ENCODE data around the gene DUSP15.

The DUSP15 gene

DNA sequence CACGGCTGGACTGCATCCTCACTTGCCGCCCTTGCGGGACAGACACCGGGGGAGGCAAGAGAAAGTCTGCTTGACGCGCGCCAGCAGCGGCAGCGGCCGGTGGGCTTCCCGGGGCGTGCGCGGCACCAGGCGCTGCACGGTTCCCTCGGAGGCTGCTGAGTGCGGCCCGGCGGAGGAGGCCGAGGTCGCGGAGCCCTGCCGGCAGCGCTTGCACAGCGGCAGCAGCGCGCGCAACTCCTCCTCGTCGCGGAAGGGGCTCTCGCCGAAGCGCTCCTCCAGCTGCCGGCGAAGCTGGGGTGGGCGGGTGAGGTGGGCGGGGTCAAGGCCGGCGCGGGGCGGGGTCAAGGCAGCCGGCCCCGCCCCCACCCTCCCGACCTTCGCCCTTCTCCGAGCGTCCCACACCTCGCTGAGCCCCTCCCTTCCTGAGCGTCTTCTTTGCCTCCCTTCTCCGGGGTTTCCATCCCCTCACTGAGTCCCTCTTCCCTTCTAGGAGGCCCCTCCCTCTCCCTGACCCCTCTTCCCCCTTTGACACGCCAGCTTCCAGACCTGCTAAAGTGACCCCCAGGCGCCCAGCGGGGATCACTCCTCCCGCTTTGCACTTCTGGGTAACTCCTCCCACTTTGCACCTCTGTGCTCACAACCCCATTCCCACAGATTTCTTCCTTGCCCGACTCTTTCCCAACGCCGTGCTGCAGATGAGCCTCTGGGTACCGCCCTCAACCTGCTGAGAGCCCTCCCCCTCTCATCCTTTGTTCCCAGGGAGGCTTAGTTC is 8.8 kb downstream of the DUSP15 start:
- DNase-seq (ENCODE audit: insufficient read length, low spot score) (peak; percentile 92), FAIRE-seq (no peak)

DNA sequence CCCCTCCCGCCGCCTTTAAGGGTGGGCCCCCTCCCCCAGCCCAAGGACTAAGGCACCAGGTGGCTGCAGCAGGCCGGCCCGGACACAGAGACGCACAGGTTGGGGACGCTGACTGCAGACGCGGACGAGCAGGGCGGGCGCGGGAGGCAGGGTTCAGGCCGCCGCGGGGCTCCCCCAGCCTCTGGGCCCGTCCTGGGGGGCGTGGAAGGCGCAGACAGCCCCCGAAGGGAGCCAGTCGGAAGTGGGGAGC is 9.3 kb downstream of the DUSP15 start:
- no peak for DNase-seq (ENCODE audit: insufficient read length, low spot score)
- no peak for FAIRE-seq

DNA sequence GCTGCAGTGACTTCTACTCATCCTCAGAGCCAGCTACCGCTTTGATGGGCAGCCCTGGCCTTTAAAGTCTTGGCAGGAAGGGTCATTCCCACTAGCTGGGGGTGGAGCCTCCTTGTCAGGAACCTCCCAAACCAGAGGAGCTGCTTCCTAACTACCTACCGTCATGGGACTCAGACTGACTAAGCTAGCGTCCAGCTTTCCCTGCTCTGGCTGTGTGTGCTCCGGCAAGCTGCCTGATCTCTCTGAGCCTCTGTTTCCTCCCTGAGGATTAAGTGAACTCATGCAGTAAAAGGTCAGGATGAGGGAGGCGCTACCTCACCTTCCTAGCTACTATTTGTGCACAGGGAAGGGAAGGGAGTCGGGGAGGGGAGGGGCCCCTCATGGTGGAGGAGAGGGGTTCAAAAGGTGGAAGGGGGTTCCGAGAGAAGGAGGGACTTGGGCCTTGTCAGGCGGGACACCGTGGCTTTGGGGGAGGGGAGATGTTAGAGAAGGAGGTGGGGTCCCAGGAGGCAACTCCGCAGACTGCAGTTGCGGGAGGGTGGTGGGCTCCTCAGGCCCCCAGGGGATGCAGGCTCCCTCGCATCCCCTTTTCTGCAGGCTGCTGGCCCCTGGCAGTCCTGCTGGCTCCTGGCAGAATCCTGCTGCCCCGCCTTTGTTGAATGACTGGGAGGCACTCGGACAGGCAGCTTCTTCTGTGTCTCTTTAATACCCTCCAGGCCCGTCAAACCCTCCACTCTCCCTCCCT is 9.8 kb downstream of the DUSP15 start:
- FAIRE-seq (no peak), DNase-seq (ENCODE audit: insufficient read length, low spot score) (no peak)

DNA sequence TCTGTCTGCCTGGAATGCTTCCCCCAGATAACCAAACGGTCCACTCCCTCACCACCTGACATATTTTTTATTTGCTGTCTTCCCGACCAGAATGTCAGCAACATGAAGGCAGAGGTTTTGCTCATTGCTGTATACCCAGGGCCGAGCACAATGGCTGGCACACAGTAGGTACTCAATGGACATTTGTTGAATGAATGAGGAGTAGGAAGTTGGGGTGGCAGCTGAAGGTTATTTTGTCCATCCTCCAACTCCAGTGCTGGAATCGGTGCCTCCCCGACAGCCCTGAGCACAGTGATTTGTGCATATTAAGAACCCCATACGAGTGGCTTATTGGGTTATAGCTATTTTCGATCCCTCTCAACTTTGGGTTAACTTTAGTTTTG is 10.3 kb downstream of the DUSP15 start:
- FAIRE-seq (no peak), DNase-seq (ENCODE audit: insufficient read length, low spot score) (no peak)

DNA sequence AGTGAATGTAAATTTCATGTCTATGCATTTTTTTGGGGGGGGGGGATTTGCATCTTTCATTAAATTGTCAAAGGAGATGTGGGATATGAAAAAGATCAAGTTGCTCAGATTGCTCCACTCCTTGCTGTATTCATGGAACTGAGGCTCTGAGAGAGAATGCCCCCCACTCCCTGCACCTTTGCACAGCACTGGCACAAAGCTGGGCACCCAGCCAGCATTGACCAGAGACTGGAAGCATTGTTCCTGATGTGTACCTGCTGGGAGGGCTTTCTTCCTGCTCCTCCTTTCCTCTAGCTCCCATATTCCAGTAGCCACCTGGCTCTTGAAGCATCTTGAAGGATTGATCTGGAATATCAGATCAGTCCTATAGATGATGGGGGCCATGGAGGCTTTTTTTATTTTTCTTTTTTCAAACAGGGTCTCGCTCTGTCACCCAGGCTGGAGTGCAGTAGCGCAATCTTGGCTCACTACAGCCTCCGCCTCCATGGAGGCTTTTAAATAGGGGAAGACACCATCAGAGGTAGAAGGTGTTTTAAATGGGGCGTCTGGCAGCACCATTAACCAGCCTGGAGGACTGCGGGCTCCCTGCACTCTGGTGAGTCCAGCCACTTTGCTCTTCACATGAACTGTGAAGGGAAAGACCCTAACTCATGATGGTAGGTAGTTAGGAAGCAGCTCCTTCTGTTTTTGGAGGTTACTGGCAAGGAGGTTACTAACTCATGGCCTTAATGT is 10.9 kb downstream of the DUSP15 start:
- no peak for DNase-seq (ENCODE audit: insufficient read length, low spot score)
- FAIRE-seq, result no peak

DNA sequence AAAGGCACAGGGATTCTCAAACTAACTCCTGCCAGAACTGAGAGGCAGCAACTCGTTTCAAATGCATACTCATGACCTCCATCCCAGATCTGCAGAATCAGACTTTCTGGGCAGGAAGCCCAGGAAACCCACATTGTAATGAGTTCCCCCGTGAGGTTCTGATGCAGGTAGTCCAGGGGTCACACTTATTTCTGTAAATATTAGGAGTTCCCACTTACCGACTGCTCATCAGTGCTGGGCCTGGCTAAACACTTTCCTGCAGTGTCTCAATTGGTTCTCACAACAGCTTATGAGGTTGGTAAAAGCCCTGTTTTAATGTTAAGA is 11.6 kb downstream of the DUSP15 start:
- no peak for FAIRE-seq
- DNase-seq (ENCODE audit: insufficient read length, low spot score), result no peak

DNA sequence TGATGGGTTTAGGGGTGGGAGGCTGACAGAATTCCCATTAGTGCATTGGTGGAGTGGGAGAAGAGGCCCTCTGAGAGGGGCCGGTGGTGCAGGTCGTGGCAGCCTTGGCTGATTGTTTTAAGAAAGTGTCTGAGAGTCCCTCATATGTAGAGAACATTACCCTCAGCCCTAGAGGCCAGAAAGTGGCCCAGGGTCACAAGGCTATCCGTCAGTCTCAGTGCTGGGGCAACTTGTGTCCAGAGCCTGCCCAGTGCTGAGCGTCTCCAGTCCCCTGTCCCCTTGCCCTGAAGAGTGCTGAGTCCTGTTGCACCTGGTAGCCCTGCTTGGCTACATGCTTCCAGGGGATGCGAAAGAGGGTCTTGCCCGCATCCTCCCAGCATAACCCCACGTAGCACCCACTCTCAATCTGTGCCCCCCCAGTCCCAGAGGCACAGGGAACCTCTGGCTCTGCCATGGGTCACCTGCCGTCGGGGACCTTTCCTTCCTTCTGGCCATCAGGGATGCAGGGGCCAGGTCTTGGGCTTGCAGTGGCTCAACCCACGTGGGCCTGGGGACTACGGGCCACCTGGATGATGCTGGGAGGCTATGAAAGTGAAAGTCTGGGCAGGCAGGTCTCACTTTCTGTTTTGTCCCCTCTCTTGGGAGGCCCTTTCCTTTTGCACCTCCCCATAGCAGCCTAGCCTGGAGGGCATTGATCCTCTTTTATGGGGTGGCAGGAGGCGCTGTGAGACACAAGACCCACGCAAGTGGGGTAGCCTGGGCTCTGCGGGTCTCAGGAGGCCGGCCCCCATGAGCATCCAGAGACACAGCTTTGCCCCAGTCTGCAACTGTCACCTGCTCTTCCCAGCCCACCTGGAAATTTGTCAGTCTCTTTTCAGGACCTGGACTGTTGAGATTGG is 12.2 kb downstream of the DUSP15 start:
- peak; percentile 35 for FAIRE-seq
- peak; percentile 82 for DNase-seq (ENCODE audit: insufficient read length, low spot score)

DNA sequence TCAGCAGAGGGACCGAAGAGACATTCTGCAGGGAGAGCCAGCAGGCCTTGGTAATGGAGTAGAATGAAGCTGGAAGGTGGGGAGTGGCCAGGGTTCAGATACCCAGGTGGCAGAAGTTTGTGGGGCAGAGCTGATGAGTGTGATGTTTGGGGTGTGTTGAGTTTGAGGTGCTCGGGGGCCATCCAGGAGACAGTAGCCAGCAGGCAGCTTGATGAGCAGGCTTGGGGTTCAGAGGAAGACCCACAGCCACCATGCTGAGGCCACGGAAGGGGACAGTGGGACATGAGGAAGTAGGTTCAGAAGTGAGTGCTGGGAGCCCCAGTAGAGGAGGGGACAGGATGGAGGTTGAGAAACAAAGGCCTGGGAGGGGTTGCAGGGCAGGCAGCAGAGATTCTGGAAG is 13.8 kb downstream of the DUSP15 start:
- DNase-seq (ENCODE audit: insufficient read length, low spot score) (no peak), FAIRE-seq (no peak)

DNA sequence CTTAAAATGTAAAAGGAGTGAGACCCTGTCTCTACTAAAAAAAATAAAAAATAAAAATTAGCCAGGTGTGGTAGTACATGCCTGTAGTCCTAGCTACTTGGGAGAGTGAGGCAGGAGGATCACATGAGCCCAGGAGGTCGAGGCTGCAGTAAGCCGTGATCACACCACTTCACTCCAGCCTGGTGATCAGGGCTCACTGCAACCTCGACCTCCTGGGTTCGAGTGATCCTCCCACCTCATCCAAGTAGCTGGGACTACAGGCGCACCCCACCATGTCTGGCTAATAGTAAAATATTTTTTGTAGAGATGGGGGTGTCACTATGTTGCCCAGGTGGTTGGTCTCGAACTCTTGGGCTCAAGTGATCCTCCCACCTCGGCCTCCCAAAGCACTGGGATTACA is 16.8 kb downstream of the DUSP15 start:
- DNase-seq (ENCODE audit: insufficient read length, low spot score), result no peak
- no peak for FAIRE-seq

DNA sequence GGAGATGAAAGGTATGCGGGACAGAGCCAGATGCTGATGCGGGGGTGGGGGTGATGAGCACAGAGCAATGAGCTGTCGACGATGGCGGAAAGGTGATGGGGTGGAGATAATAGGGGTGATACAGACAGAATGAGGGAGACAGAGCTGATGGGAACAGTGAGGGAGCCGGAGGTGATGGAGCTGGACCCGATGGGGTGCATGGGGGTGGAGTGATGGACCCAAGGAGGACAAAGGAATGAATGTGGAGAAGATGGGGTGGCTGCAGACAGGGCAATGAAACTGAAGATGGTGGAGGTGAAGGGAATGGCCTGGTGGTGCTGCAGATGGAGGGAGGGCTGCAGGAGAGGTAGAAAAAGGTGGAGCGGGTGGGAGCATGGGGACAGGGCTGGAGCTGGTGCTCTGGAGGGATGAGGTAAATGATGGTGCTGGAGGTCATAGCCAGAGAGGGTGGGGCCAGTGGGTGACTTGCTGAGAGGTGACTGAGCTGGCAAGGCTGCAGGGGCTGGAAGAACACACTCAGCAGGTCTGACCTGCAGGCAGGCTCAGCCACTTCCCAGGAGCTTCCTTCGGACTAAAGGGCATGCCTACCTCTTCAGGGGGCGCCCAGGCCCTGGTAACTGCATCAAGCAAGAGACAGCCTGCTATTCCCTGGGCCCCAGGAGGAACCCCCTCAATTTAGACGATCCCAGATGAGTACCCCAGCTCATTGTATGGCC is 18.9 kb downstream of the DUSP15 start:
- FAIRE-seq, result no peak
- no peak for DNase-seq (ENCODE audit: insufficient read length, low spot score)

DNA sequence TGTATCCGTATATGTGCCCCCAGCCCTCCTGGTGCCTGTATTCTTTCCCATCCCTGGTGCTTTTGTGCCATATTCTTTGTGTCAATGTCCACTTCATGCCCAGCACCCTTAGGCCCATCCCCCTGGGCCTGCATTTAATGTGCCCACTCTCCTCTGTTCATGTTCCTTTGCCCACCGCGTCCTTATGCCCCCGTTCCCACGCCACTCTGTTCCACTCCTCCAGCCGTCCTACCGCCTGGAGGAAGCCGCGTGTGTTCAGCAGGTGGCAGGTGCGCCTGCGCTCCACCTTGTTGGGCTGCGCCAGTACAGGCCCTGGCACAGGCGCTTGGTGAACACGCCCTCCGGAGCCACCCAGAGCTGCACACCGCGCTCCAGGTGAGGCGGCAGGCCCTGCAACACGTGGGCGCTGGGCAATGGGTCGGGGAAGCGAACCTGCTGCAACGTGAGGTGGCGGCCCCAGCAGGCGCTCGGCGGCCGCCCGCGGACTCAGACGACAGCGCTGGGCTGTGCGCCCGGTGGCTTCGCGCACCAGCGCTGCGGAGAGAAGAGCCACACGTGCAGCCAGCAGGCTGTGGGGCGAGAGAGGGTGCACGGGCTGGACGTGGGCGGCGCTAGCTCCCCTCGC is 20.9 kb downstream of the DUSP15 start:
- DNase-seq (ENCODE audit: insufficient read length, low spot score), result no peak

DNA sequence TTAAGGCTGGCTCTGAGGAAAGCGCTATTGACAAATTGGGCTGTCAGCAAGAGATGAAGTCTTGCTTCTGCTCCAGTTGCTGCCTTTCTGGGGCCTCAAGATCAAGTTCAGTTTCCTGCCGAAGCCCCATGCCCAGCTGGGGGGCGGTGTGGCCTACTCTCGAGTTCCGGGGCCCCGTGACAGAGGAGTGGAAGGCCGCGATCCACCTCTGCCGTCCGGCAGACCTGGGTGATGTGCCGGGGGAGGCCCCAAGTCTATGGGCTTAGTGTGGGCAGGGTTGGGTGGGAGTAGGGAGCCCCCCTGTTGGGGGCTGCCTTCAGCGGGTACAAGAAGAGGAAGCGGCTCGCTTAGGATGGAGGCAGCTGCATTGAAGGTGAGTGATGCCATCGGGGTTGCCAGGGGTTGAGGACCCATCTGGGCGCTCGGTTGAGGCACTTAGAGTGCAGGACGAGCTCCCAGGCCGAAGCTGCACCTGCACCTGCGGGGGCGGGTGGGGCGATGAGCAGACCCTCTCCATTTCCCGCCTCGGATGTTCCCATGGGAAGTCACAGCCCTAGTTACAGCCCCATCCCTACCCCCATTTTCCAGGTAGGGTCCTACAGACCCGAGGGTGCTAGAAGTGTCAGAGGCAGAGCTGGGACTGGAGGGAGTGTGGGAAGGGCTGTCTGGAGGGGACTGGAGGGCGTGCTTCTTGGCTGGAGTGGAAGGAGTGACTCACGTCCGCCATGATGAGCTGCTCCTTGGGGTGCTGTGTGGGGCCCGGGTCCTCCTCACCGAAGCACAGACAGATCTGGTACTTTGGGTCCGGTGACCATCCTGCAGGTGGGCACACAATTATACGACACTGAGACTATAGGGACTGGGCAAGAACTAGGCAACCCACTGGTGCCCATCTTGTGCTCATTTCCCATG is 22.0 kb downstream of the DUSP15 start:
- DNase-seq (ENCODE audit: insufficient read length, low spot score) (no peak), FAIRE-seq (no peak)

More for the DNA sequence above, 20.9 kb downstream of the DUSP15 start:
- no peak for FAIRE-seq

DNA sequence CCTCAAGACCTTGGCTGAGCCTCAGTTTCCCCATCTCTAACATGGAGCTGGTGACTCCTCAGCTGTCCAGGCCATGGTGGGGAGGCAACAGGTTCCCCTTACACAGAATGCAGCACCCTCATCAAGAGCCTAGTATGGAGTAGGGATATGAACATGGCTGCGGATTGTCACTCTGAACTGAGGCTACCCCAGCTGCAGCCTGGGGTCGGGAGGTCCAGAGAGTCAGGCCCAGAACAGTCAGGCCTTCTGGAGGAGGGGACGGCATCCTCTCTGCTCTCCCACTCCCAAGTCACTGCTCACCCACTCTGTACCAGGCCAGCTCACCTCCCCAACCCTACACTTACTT is 23.6 kb downstream of the DUSP15 start:
- DNase-seq (ENCODE audit: insufficient read length, low spot score) (no peak), FAIRE-seq (no peak)

DNA sequence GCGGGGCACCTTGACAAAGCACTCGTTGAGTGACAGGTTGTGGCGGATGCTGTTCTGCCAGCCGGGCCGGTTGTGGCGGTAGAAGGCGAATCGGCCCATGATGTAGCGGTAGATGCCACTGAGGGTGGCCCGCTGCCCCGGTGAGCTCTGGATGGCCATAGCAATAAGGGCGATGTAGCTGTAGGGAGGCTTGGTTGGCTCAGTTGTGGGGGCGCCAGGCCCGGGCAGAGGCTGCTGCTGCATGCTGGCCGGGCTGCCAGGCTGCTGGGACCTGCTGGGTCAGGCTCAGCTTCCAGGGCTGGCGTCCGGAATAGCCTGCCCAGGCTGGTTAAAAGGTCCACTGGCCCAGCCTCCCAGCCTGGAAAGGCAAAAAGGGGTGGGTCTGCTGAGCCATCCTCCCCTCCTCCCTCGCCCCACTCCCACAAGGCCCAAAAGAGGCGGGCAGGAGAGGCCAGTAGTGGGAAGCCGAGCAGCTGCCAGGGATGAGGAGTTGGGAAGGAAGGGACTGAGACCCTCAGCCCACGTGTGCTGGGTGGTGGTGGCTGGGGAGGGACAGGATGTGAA is 24.9 kb downstream of the DUSP15 start, which contains the start of gene FOXS1:
FOXS1 (minus strand) TSS at position 305 of the 564 bp plus-strand sequence; CDS start at position 243, 62 bp downstream.
- FAIRE-seq (no peak), DNase-seq (ENCODE audit: insufficient read length, low spot score) (no peak)

DNA sequence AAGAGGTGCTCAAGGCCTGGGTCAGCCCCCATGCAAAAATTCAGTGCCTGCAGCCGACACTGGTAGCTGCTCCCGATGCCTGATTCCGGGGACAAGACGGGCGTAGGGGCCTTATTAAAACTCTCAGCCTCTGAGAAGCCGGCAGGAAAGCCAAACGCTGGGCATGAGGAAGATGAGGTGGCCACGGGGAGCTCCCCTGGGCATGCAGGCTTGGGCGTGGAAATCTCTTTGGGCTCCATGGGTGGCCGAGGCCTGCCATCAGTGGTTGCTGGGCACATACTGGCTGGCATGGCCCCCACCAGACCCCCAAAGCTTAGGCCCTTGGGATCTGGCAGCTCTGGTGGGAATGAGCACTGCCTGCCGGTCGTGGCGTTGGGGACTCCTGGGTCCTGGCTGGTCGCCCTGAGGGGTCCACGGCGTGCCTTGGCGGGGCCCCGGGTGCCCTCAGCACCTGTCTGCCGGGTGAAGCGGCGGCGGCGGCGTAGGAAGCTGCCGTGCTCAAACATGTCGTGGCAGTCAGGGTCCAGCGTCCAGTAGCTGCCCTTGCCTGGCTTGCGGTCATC is 25.5 kb downstream of the DUSP15 start:
- no peak for FAIRE-seq
- DNase-seq (ENCODE audit: insufficient read length, low spot score), result no peak

DNA sequence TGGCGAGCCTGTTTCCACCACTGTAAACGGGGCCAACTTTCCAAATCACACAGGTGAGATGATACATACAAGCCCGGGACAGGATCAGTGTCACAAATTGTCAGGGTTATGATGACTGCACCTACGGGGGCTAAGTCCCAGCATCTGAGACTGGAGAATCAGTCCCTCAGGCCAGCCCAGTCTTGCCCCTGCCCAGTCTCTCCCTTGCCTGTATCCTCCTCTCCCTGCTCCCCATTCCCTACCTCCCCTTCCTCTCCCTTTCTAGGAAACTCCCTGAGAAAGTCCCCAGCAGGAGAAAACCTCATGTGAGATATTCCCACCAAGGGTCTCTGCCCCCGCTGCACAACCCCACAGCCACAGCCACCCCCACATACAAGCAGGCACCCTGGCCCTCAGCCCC is 26.4 kb downstream of the DUSP15 start:
- no peak for FAIRE-seq
- DNase-seq (ENCODE audit: insufficient read length, low spot score), result no peak

DNA sequence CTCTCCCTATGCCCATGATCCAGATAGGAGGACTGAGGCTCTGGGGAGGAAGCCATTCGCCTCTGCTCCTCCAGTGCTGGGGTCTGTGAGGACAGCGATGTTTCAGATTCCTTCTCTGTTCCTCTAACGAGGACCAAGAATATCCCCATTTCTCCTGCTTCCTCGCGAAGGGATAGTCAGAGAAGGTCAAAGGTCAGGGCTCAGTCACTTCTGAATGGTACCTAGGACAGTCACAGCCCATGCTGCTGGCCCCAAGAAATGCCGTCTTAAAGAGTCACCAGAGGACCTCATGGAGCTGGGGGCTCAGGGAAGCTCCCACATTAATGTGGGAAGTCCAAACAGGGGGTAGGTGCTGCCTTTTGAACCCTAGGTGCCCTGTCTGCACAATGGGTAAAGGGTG is 27.0 kb downstream of the DUSP15 start:
- DNase-seq (ENCODE audit: insufficient read length, low spot score) (no peak), FAIRE-seq (no peak)

DNA sequence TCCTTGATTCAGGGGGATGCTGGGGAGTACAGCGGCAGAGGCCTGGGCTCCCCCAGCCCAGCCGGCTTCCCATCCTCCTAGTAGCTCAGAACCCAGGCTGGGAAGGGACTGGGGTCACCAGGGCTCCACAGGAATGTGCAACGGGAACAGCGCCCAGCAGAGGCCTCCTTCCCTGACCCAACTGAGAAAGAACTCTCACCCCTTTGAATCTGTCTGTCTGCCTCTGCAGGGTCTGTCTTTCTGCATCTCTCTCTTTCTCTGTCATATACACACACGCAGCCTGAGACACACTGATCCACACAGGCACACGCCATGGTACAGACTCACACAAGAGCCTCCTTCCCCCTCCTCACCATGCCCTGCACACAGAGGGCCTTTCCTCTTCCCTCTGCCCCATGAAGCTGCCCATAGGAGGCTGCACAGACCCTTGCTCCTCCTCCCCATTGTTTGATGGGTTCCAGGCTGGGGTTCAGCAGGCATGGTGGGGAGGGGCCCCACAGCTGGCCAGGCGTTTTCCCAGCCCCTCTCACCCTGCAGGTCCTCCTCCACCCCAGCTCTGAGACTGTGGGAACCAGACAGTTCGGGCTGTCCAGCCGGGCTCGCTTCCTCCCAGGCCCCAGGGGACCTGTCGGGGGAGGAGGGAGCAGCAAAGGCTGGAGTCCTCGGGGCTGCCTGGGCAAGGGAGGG is 27.7 kb downstream of the DUSP15 start:
- FAIRE-seq (no peak), DNase-seq (ENCODE audit: insufficient read length, low spot score) (no peak)
